PC-9 (cell line): ENCODE data around the gene ADGRB3.

Experiments used
- EZH2 ChIP-seq: fragments of 200-600 bp; sonication (generic); IDR thresholded peaks from 2 replicates; pipeline ENCODE4 v1.8.0; 2017; ENCODE audit warnings: antibody characterized with exemption, low read depth
- TF ChIP-seq, protein P1 (sequence below): fragments of 200-600 bp; sonication (generic); conservative IDR thresholded peaks from 2 replicates; pipeline ENCODE4 v1.6.1; 2017; ENCODE audit warnings: mixed run types, antibody characterized with exemption, mild to moderate bottlenecking, moderate library complexity

DNA sequence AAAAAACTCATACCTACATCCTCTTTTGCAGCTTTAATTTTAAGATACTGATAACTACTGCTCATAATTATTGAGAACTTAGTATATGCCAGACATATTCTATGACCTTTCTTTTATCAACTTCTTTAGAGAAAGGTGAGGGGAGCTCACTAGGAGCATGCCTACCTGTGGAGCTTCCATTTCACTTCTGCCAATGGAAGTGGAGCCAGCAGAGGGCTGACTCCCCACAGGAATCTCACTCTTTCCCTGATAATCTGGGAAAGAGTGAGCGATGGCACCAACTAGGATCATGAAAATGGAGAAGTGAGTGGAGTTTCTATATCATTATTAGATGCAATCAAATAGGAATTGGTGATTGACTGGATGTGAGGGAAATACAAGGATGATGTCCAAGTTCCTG lies 676.8 kb downstream of the ADGRB3 start:
- TF ChIP-seq, protein P1, sequence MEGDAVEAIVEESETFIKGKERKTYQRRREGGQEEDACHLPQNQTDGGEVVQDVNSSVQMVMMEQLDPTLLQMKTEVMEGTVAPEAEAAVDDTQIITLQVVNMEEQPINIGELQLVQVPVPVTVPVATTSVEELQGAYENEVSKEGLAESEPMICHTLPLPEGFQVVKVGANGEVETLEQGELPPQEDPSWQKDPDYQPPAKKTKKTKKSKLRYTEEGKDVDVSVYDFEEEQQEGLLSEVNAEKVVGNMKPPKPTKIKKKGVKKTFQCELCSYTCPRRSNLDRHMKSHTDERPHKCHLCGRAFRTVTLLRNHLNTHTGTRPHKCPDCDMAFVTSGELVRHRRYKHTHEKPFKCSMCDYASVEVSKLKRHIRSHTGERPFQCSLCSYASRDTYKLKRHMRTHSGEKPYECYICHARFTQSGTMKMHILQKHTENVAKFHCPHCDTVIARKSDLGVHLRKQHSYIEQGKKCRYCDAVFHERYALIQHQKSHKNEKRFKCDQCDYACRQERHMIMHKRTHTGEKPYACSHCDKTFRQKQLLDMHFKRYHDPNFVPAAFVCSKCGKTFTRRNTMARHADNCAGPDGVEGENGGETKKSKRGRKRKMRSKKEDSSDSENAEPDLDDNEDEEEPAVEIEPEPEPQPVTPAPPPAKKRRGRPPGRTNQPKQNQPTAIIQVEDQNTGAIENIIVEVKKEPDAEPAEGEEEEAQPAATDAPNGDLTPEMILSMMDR: no peak
- TF ChIP-seq EZH2: no peak
